Central memory CD4-positive, alpha-beta T cell (primary cell): ENCODE measurements around the gene BAG3.
A peak's percentile ranks its signal among the peaks of the same experiment; 100 is the strongest.
"Not testable (repeated sequence)": the region's sequence is repeated elsewhere in the genome, so short reads cannot be mapped to it uniquely, and the experiment has no call there.

Experiments
- DNase-seq: peaks from one replicate; pipeline ENCODE4 v3.0.0; 2022

BAG3 gene

GRCh38 chr10:119640875-119641526, 10.2 kb upstream of the BAG3 start:
- DNase-seq = no peak

GRCh38 chr10:119642556-119643111, 8.5 kb upstream of the BAG3 start:
- peak; percentile 69 for DNase-seq

- no peak for DNase-seq
These were observed 7.6 kb upstream of the BAG3 start for GRCh38 chr10:119643306-119644204.

- no peak for DNase-seq
These were observed 6.9 kb upstream of the BAG3 start for GRCh38 chr10:119644205-119644814.

- DNase-seq = no peak
These were observed 6.2 kb upstream of the BAG3 start for GRCh38 chr10:119644994-119645393.

- DNase-seq = no peak
These were observed 1.1 kb upstream of the BAG3 start for GRCh38 chr10:119650062-119650461.

GRCh38 chr10:119651514-119652360, 557 bp downstream of the BAG3 start:
- DNase-seq = no peak

- peak; percentile 67 for DNase-seq
These were observed 1.2 kb downstream of the BAG3 start for GRCh38 chr10:119652361-119652730.

- DNase-seq = peak; percentile 50
These were observed 2.0 kb downstream of the BAG3 start for GRCh38 chr10:119653209-119653608.

- DNase-seq = no peak
These were observed 2.7 kb downstream of the BAG3 start for GRCh38 chr10:119653916-119654315.

GRCh38 chr10:119654540-119654939, 3.4 kb downstream of the BAG3 start:
- DNase-seq = no peak

GRCh38 chr10:119655566-119656001, 4.4 kb downstream of the BAG3 start:
- DNase-seq = peak; percentile 57

- DNase-seq = no peak
These were observed 5.6 kb downstream of the BAG3 start for GRCh38 chr10:119656760-119657159.

GRCh38 chr10:119657725-119658124, 6.5 kb downstream of the BAG3 start:
- DNase-seq = no peak

- no peak for DNase-seq
These were observed 7.1 kb downstream of the BAG3 start for GRCh38 chr10:119658274-119658673.

- no peak for DNase-seq
These were observed 8.8 kb downstream of the BAG3 start for GRCh38 chr10:119659951-119660350.

- DNase-seq = not testable (repeated sequence)
These were observed 11.0 kb downstream of the BAG3 start for GRCh38 chr10:119662076-119662605.

GRCh38 chr10:119663866-119664698, 12.9 kb downstream of the BAG3 start:
- DNase-seq = peak; percentile 72

- DNase-seq = no peak
These were observed 14.9 kb downstream of the BAG3 start for GRCh38 chr10:119665901-119666708.

- DNase-seq = no peak
These were observed 15.5 kb downstream of the BAG3 start for GRCh38 chr10:119666709-119667004.
